ENCODE results near the gene OSM.

OSM gene

GRCh38 chr22:30297991-30298701, 31.5 kb upstream of the OSM start:
- no peak for DNase-seq (ENCODE audit: low read depth)

GRCh38 chr22:30297276-30297990, 30.8 kb upstream of the OSM start:
- DNase-seq (ENCODE audit: low read depth): no peak

- DNase-seq (ENCODE audit: low read depth): no peak
Observed at GRCh38 chr22:30296833-30297232, 30.2 kb upstream of the OSM start.

GRCh38 chr22:30296324-30296723, 29.7 kb upstream of the OSM start:
- no peak for DNase-seq (ENCODE audit: low read depth)

- DNase-seq (ENCODE audit: low read depth): no peak
Observed at GRCh38 chr22:30295576-30295975, 28.9 kb upstream of the OSM start.

- no peak for DNase-seq (ENCODE audit: low read depth)
Observed at GRCh38 chr22:30294830-30295229, 28.2 kb upstream of the OSM start.

GRCh38 chr22:30294066-30294465, 27.4 kb upstream of the OSM start:
- no peak for DNase-seq (ENCODE audit: low read depth)

- no peak for DNase-seq (ENCODE audit: low read depth)
Observed at GRCh38 chr22:30293026-30293425, 26.4 kb upstream of the OSM start.

GRCh38 chr22:30292069-30292970, 25.7 kb upstream of the OSM start:
- DNase-seq (ENCODE audit: low read depth): no peak

- DNase-seq (ENCODE audit: low read depth): no peak
Observed at GRCh38 chr22:30291058-30291892, 24.6 kb upstream of the OSM start.

GRCh38 chr22:30290342-30291057, 23.8 kb upstream of the OSM start:
- no peak for DNase-seq (ENCODE audit: low read depth)

GRCh38 chr22:30289980-30290313, 23.3 kb upstream of the OSM start:
- DNase-seq (ENCODE audit: low read depth): no peak

- DNase-seq (ENCODE audit: low read depth): peak; percentile 77
Observed at GRCh38 chr22:30289141-30289979, 22.7 kb upstream of the OSM start, which contains the start of gene CASTOR1. TSS of gene CASTOR1 (minus strand) at chr22:30289505. CDS start at chr22:30289497, 8 bp downstream.

GRCh38 chr22:30288419-30289140, 21.9 kb upstream of the OSM start:
- no peak for DNase-seq (ENCODE audit: low read depth)

- no peak for DNase-seq (ENCODE audit: low read depth)
Observed at GRCh38 chr22:30287648-30288418, 21.2 kb upstream of the OSM start.

- no peak for DNase-seq (ENCODE audit: low read depth)
Observed at GRCh38 chr22:30286813-30287647, 20.4 kb upstream of the OSM start.

GRCh38 chr22:30286331-30286730, 19.7 kb upstream of the OSM start:
- no peak for DNase-seq (ENCODE audit: low read depth)

- DNase-seq (ENCODE audit: low read depth): no peak
Observed at GRCh38 chr22:30285846-30286200, 19.2 kb upstream of the OSM start.

All from GM04503 (cell line).